GM10266 (cell line): Measurements from ENCODE around the gene VAMP5.

Source experiments
- DNase-seq: peaks from one replicate; pipeline ENCODE4 v3.0.0; 2012; ENCODE audit errors: extremely low spot score
- CTCF ChIP-seq: IDR thresholded peaks from 2 replicates; pipeline ENCODE4 v1.5.1; 2012; ENCODE audit warnings: mild to moderate bottlenecking, low read depth; ENCODE audit not compliant: control insufficient read depth, insufficient read depth; ENCODE audit errors: missing control alignments

Gene VAMP5

DNA sequence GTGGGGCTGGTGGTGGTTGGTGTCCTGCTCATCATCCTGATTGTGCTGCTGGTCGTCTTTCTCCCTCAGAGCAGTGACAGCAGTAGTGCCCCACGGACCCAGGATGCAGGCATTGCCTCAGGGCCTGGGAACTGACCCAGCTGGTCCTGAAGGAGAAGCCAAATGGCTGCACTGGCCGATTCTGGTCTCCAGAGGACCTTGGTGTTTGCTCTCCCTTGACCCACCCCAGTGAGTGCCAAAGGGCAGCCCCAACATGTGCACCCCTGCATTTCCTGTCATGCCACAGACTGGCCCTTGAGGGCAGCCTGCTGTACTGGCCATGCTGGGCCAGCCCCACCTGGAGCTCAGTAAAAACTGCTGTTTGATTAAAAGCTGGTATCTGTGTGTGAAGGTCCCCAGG, 8.8 kb downstream of the VAMP5 start:
- no peak for DNase-seq
- TF ChIP-seq CTCF, result no peak

GRCh38 chr2:85594715-85595300, 10.6 kb downstream of the VAMP5 start:
- no peak for TF ChIP-seq CTCF
- DNase-seq, result no peak

- TF ChIP-seq CTCF, result no peak
- peak; percentile 95 for DNase-seq
Observed at GRCh38 chr2:85595301-85596025, 11.2 kb downstream of the VAMP5 start, which contains the start of gene RNF181. TSS of gene RNF181 (plus strand) at chr2:85595745. CDS start at chr2:85595764, 19 bp downstream.

DNA sequence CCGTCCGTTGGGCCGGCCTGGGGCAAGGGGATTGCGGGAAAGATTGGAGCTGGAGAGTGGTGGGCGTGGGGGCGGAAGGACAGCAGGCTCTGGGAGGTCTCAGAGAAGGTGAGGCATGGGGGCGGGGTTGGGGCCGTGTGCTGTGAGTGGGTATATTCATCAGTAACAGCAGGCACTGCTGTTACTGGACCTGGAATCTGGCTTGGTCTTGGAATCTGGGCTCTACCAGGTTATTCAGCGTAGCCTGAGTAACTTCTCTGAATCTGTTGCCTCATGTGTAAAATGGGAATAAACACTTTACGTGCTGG, 11.7 kb downstream of the VAMP5 start:
- TF ChIP-seq CTCF, result no peak
- DNase-seq, result no peak

GRCh38 chr2:85596486-85597143, 12.4 kb downstream of the VAMP5 start:
- no peak for DNase-seq
- no peak for TF ChIP-seq CTCF

DNA sequence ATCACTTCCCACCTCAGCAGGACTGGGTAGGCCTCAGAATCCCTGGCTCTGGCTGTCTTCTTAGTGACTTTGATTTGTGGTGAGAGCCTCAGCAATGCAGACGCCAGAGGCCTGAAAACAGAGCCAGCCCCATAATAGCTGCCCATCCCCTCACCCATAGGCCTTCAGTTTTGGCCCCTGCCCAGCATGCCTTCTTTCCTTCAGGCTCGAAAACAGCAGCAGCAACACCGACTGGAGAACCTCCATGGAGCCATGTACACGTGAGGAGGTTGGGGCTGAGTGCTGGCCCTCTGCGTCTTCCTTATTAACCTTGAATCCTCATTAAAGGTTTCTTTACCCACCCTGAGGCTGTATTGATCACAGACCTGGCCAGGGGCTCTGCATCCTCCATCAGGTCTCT, 13.0 kb downstream of the VAMP5 start:
- no peak for DNase-seq
- no peak for TF ChIP-seq CTCF
